ENCODE measurements around the gene EFCAB6.

The EFCAB6 gene

GRCh38 chr22:43488031-43488866 lies 323.9 kb downstream of the EFCAB6 start:
- Histone ChIP-seq H3K79me2 (ENCODE audit: insufficient read depth, low read length) (no peaks in the 10 kb centered on the region), H4K20me1 (ENCODE audit: insufficient read depth, low read length) (no peaks in the 10 kb centered on the region; the same call in 1 of the 2 replicates), H2AFZ (ENCODE audit: low read depth, low read length) (no peak overlapping the region), H3K4me1 (ENCODE audit: insufficient read depth, low read length) (no peaks in the 10 kb centered on the region), H3K9me3 (ENCODE audit: insufficient read depth, low read length, severe bottlenecking) (no peaks in the 10 kb centered on the region), H3K36me3 (ENCODE audit: insufficient read depth, low read length) (no peaks in the 10 kb centered on the region), H3K27ac (ENCODE audit: low read length) (no peak overlapping the region), H3K27me3 (ENCODE audit: insufficient read depth, low read length, poor library complexity) (no peaks in the 10 kb centered on the region), H3K9ac (ENCODE audit: low read depth, low read length) (no peak overlapping the region), H3K4me2 (ENCODE audit: insufficient read depth, low read length) (no peak overlapping the region), H3K4me3 (ENCODE audit: low read depth in 1 of 2, low read length in 2 of 2) (no peak overlapping the region)
- DNase-seq (no peak), ATAC-seq (ENCODE audit: insufficient read depth, low read depth) (no peak)
- TF ChIP-seq EZH2 (IDR thresholded peaks at IDR 0.05; ENCODE audit: borderline replicate concordance, low read depth, low read length, severe bottlenecking) (no peak), CTCF (IDR thresholded peaks at IDR 0.05; ENCODE audit: borderline replicate concordance, extremely low read depth, low read length, poor library complexity, severe bottlenecking) (no peak)

GRCh38 chr22:43487311-43488030 lies 324.6 kb downstream of the EFCAB6 start:
- Histone ChIP-seq H3K79me2 (ENCODE audit: insufficient read depth, low read length) (no peaks in the 10 kb centered on the region), H3K27ac (ENCODE audit: low read length) (no peak overlapping the region), H3K4me1 (ENCODE audit: insufficient read depth, low read length) (no peaks in the 10 kb centered on the region), H3K9ac (ENCODE audit: low read depth, low read length) (no peak overlapping the region), H3K9me3 (ENCODE audit: insufficient read depth, low read length, severe bottlenecking) (no peaks in the 10 kb centered on the region), H4K20me1 (ENCODE audit: insufficient read depth, low read length) (no peaks in the 10 kb centered on the region; the same call in 1 of the 2 replicates), H3K4me2 (ENCODE audit: insufficient read depth, low read length) (no peak overlapping the region), H3K27me3 (ENCODE audit: insufficient read depth, low read length, poor library complexity) (no peaks in the 10 kb centered on the region), H3K36me3 (ENCODE audit: insufficient read depth, low read length) (no peaks in the 10 kb centered on the region), H2AFZ (ENCODE audit: low read depth, low read length) (no peak overlapping the region), H3K4me3 (ENCODE audit: low read depth in 1 of 2, low read length in 2 of 2) (no peak overlapping the region)
- TF ChIP-seq EZH2 (IDR thresholded peaks at IDR 0.05; ENCODE audit: borderline replicate concordance, low read depth, low read length, severe bottlenecking) (no peak), CTCF (IDR thresholded peaks at IDR 0.05; ENCODE audit: borderline replicate concordance, extremely low read depth, low read length, poor library complexity, severe bottlenecking) (no peak)
- no peak for DNase-seq
- no peak for ATAC-seq (ENCODE audit: insufficient read depth, low read depth)

- no peak for ATAC-seq (ENCODE audit: insufficient read depth, low read depth)
- H2AFZ ChIP-seq (ENCODE audit: low read depth, low read length): no peak overlapping the region
- no peaks in the 10 kb centered on the region for H3K27me3 ChIP-seq (ENCODE audit: insufficient read depth, low read length, poor library complexity)
- no peaks in the 10 kb centered on the region; the same call in 1 of the 2 replicates for H4K20me1 ChIP-seq (ENCODE audit: insufficient read depth, low read length)
- no peak for DNase-seq
- H3K27ac ChIP-seq (ENCODE audit: low read length): no peak overlapping the region
- H3K4me2 ChIP-seq (ENCODE audit: insufficient read depth, low read length): no peak overlapping the region
- H3K36me3 ChIP-seq (ENCODE audit: insufficient read depth, low read length): no peaks in the 10 kb centered on the region
- H3K9me3 ChIP-seq (ENCODE audit: insufficient read depth, low read length, severe bottlenecking): no peaks in the 10 kb centered on the region
- no peaks in the 10 kb centered on the region for H3K4me1 ChIP-seq (ENCODE audit: insufficient read depth, low read length)
- H3K79me2 ChIP-seq (ENCODE audit: insufficient read depth, low read length): no peaks in the 10 kb centered on the region
- TF ChIP-seq EZH2 (IDR thresholded peaks at IDR 0.05; ENCODE audit: borderline replicate concordance, low read depth, low read length, severe bottlenecking) (no peak), CTCF (IDR thresholded peaks at IDR 0.05; ENCODE audit: borderline replicate concordance, extremely low read depth, low read length, poor library complexity, severe bottlenecking) (no peak)
- no peak overlapping the region for H3K4me3 ChIP-seq (ENCODE audit: low read depth in 1 of 2, low read length in 2 of 2)
- H3K9ac ChIP-seq (ENCODE audit: low read depth, low read length): no peak overlapping the region
Measured at GRCh38 chr22:43485502-43486089, 326.5 kb downstream of the EFCAB6 start.
